Activated CD4-positive, alpha-beta T cell treated with anti-CD3 and anti-CD28 coated beads, Interleukin-2, amount 50 U/mL, for 24 hours (primary cell): ENCODE results near the gene CD28.
"Not testable (repeated sequence)": the region's sequence is repeated elsewhere in the genome, so short reads cannot be mapped to it uniquely, and the experiment has no call there.

Experiments used
- DNase-seq, 2 donors: peaks; one replicate each; pipeline ENCODE4 v3.0.0-alpha.2; 2020; ENCODE audit warnings: low read depth in 1 of 2, low spot score in 1 of 2

The CD28 gene

GRCh38 chr2:203744091-203744490 is 37.7 kb downstream of the CD28 start:
- no peak for DNase-seq

- no peak for DNase-seq
These were observed 38.8 kb downstream of the CD28 start for GRCh38 chr2:203745267-203745666.

- DNase-seq, result no peak
These were observed 42.1 kb downstream of the CD28 start for GRCh38 chr2:203748331-203749126.

- DNase-seq, result no peak
These were observed 44.1 kb downstream of the CD28 start for GRCh38 chr2:203750346-203751068.

GRCh38 chr2:203751685-203752271 is 45.3 kb downstream of the CD28 start:
- no peak for DNase-seq

- no peak for DNase-seq
These were observed 49.7 kb downstream of the CD28 start for GRCh38 chr2:203756161-203756560.

- no peak for DNase-seq
These were observed 52.6 kb downstream of the CD28 start for GRCh38 chr2:203758841-203759689.

GRCh38 chr2:203759690-203760365 is 53.4 kb downstream of the CD28 start:
- no peak for DNase-seq

- DNase-seq, result no peak
These were observed 54.7 kb downstream of the CD28 start for GRCh38 chr2:203761121-203761520.

GRCh38 chr2:203763241-203763937 is 57.0 kb downstream of the CD28 start:
- DNase-seq, result peak in 1 of 2 donors; percentile 61

GRCh38 chr2:203763938-203764664 is 57.7 kb downstream of the CD28 start:
- no peak for DNase-seq

- no peak for DNase-seq
These were observed 66.2 kb downstream of the CD28 start for GRCh38 chr2:203772456-203773165.

GRCh38 chr2:203774760-203775159 is 68.3 kb downstream of the CD28 start:
- no peak for DNase-seq

GRCh38 chr2:203775684-203776083 is 69.2 kb downstream of the CD28 start:
- no peak for DNase-seq

- no peak for DNase-seq
These were observed 70.6 kb downstream of the CD28 start for GRCh38 chr2:203777030-203777429.

- DNase-seq, result not testable (repeated sequence)
These were observed 73.1 kb downstream of the CD28 start for GRCh38 chr2:203779477-203780073.

- no peak for DNase-seq
These were observed 73.8 kb downstream of the CD28 start for GRCh38 chr2:203780231-203780630.

- no peak for DNase-seq
These were observed 74.7 kb downstream of the CD28 start for GRCh38 chr2:203781151-203781550.
